ENCODE results near the gene METTL23.

METTL23 gene

GRCh38 chr17:76684756-76685155 is 41.9 kb upstream of the METTL23 start:
- TF ChIP-seq TAF1 (IDR thresholded peaks at IDR 0.05; ENCODE audit: borderline replicate concordance, insufficient read depth, low read length) (no peak), POLR2AphosphoS5 (IDR thresholded peaks at IDR 0.05; ENCODE audit: low read depth, low read length) (no peak), SIN3A (IDR thresholded peaks at IDR 0.05; ENCODE audit: borderline replicate concordance, insufficient read depth, low read length) (no peak), REST (IDR thresholded peaks at IDR 0.05; ENCODE audit: insufficient read depth in 1 of 2, low read depth in 2 of 2, low read length in 2 of 2) (no peak), FOXP2 (optimal IDR thresholded peaks at IDR 0.05; ENCODE audit: borderline replicate concordance, extremely low read depth, extremely low read length, insufficient read depth) (no peak)

- no peak for TF ChIP-seq POLR2AphosphoS5 (IDR thresholded peaks at IDR 0.05; ENCODE audit: low read depth, low read length)
- TF ChIP-seq TAF1 (IDR thresholded peaks at IDR 0.05; ENCODE audit: borderline replicate concordance, insufficient read depth, low read length), result no peak
- no peak for TF ChIP-seq FOXP2 (optimal IDR thresholded peaks at IDR 0.05; ENCODE audit: borderline replicate concordance, extremely low read depth, extremely low read length, insufficient read depth)
- no peak for TF ChIP-seq SIN3A (IDR thresholded peaks at IDR 0.05; ENCODE audit: borderline replicate concordance, insufficient read depth, low read length)
- TF ChIP-seq REST (IDR thresholded peaks at IDR 0.05; ENCODE audit: insufficient read depth in 1 of 2, low read depth in 2 of 2, low read length in 2 of 2), result no peak
Measured at GRCh38 chr17:76685366-76685765, 41.3 kb upstream of the METTL23 start.

GRCh38 chr17:76685846-76686245 is 40.8 kb upstream of the METTL23 start:
- TF ChIP-seq REST (IDR thresholded peaks at IDR 0.05; ENCODE audit: insufficient read depth in 1 of 2, low read depth in 2 of 2, low read length in 2 of 2) (no peak), SIN3A (IDR thresholded peaks at IDR 0.05; ENCODE audit: borderline replicate concordance, insufficient read depth, low read length) (no peak), FOXP2 (optimal IDR thresholded peaks at IDR 0.05; ENCODE audit: borderline replicate concordance, extremely low read depth, extremely low read length, insufficient read depth) (no peak), POLR2AphosphoS5 (IDR thresholded peaks at IDR 0.05; ENCODE audit: low read depth, low read length) (no peak), TAF1 (IDR thresholded peaks at IDR 0.05; ENCODE audit: borderline replicate concordance, insufficient read depth, low read length) (no peak)

- TF ChIP-seq POLR2AphosphoS5 (IDR thresholded peaks at IDR 0.05; ENCODE audit: low read depth, low read length), result no peak
- TF ChIP-seq SIN3A (IDR thresholded peaks at IDR 0.05; ENCODE audit: borderline replicate concordance, insufficient read depth, low read length), result no peak
- no peak for TF ChIP-seq REST (IDR thresholded peaks at IDR 0.05; ENCODE audit: insufficient read depth in 1 of 2, low read depth in 2 of 2, low read length in 2 of 2)
- no peak for TF ChIP-seq FOXP2 (optimal IDR thresholded peaks at IDR 0.05; ENCODE audit: borderline replicate concordance, extremely low read depth, extremely low read length, insufficient read depth)
- no peak for TF ChIP-seq TAF1 (IDR thresholded peaks at IDR 0.05; ENCODE audit: borderline replicate concordance, insufficient read depth, low read length)
Measured at GRCh38 chr17:76686538-76687297, 39.9 kb upstream of the METTL23 start.

Measured in PFSK-1 (cell line).